Measurements from ENCODE around the gene SRGAP3. TPM values are rescaled to one million over a fixed set of nuclear protein-coding genes. Genes with fewer than 3 reads are reported as not detected.

The SRGAP3 gene
- total and polyA plus RNA-seq, 10 of the 15 experiments (the other 5 are each of a cell fraction or from before 2014, with no cell fraction given): 0.32 to 1.7 (median 0.99) TPM

GRCh38 chr3:9230596-9230995 is 18.9 kb downstream of the SRGAP3 start:
- RAD21 ChIA-PET (ENCODE audit: unreplicated experiment): no interaction called here
- Histone ChIP-seq H2AFZ (ENCODE audit: control insufficient read depth, low read depth, low read length) (no peak overlapping the region), H3K4me1 (ENCODE audit: control insufficient read depth, insufficient read depth, low read length) (peaks cover 1% of the 10 kb centered on the region; the same call in 1 of the 2 replicates), H4K20me1 (ENCODE audit: control insufficient read depth, insufficient read depth) (no peaks in the 10 kb centered on the region), H3K4me2 (ENCODE audit: control insufficient read depth, insufficient read depth) (no peak overlapping the region), H3K79me2 (ENCODE audit: control insufficient read depth, insufficient read depth, low read length) (no peaks in the 10 kb centered on the region), H3K36me3 (ENCODE audit: control insufficient read depth in 2 of 2, insufficient read depth in 2 of 2, low read length in 1 of 2) (no peaks in the 10 kb centered on the region), H3K27me3 (replicated peaks in 1 of 2; ENCODE audit: control insufficient read depth in 2 of 2, insufficient read depth in 2 of 2, low read length in 1 of 2) (no peaks in the 10 kb centered on the region; a peak in 2 of 4 replicates), H3K27ac (ENCODE audit: control insufficient read depth, insufficient read depth) (no peak overlapping the region), H3K9me3 (replicated peaks; ENCODE audit: control insufficient read depth, insufficient read depth, low read length) (no peaks in the 10 kb centered on the region), H3K4me3 (no peak overlapping the region), H3K9ac (ENCODE audit: control insufficient read depth, insufficient read depth, low read length) (no peak overlapping the region)
- no TSS peak for BruUV-seq (replicated peaks)
- TF ChIP-seq CBX3 (IDR thresholded peaks at IDR 0.05; ENCODE audit: borderline replicate concordance, low read depth): no peak
- TF ChIP-seq USF2 (IDR thresholded peaks at IDR 0.05; ENCODE audit: borderline replicate concordance, low read depth, low read length): no peak
- TF ChIP-seq JUND (IDR thresholded peaks at IDR 0.05; ENCODE audit: low read depth, low read length): no peak
- TF ChIP-seq EZH2 (IDR thresholded peaks at IDR 0.05; ENCODE audit: borderline replicate concordance, control insufficient read depth, low read depth, low read length): no peak
- in situ Hi-C loops (cut with MboI): no loop called here
- CTCF ChIA-PET: no interaction called here
- 61% methylated on average over 8 of the region's 8 CpGs for WGBS (ENCODE audit: insufficient coverage, insufficient replicate concordance, low lambda C conversion rate, missing lambda C conversion rate)
- intact Hi-C loops (cut with micrococcal nuclease; ENCODE audit: unreplicated experiment): no loop called here
- ATAC-seq (no peak), FAIRE-seq (no peak), DNase-seq (ENCODE audit: low read depth, low spot score) (no peak)
- SMC1A ChIA-PET (ENCODE audit: uncharacterized antibody, unreplicated experiment): no interaction called here
- POLR2A ChIA-PET: no interaction called here

DNA sequence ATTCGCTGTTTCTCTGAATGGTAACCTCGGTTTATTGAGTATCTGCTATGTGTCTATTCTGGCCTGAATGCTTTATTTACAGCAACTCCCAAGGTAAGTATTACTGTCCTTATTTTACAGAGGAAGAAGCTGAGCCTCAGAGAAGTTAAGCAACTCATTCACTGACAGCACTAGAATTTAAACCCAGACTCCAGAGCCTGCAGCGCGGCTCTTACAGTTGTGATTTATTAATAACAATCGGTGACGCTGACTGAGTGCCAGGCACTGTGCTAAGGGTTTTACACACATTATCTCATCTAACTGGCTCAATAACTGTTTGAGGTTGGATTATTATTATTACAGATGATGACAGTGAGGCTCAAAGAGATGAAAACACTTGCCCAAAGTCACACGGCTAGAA is 19.6 kb downstream of the SRGAP3 start:
- H3K27ac ChIP-seq (ENCODE audit: control insufficient read depth, insufficient read depth): no peak overlapping the region
- BruUV-seq (replicated peaks): no TSS peak
- no peaks in the 10 kb centered on the region for H3K79me2 ChIP-seq (ENCODE audit: control insufficient read depth, insufficient read depth, low read length)
- in situ Hi-C loops (cut with MboI) (no loop called here), intact Hi-C loops (cut with micrococcal nuclease; ENCODE audit: unreplicated experiment) (no loop called here)
- no peak overlapping the region for H3K4me2 ChIP-seq (ENCODE audit: control insufficient read depth, insufficient read depth)
- RAD21 ChIA-PET (ENCODE audit: unreplicated experiment): no interaction called here
- SMC1A ChIA-PET (ENCODE audit: uncharacterized antibody, unreplicated experiment): no interaction called here
- no peaks in the 10 kb centered on the region for H3K9me3 ChIP-seq (replicated peaks; ENCODE audit: control insufficient read depth, insufficient read depth, low read length)
- ATAC-seq: no peak
- POLR2A ChIA-PET: no interaction called here
- CTCF ChIA-PET: no interaction called here
- H3K27me3 ChIP-seq (replicated peaks in 1 of 2; ENCODE audit: control insufficient read depth in 2 of 2, insufficient read depth in 2 of 2, low read length in 1 of 2): no peaks in the 10 kb centered on the region; a peak in 2 of 4 replicates
- no peak overlapping the region for H3K9ac ChIP-seq (ENCODE audit: control insufficient read depth, insufficient read depth, low read length)
- H3K4me3 ChIP-seq: no peak overlapping the region
- no peaks in the 10 kb centered on the region for H4K20me1 ChIP-seq (ENCODE audit: control insufficient read depth, insufficient read depth)
- DNase-seq (ENCODE audit: low read depth, low spot score): no peak
- peaks cover 9% of the 10 kb centered on the region for H3K4me1 ChIP-seq (ENCODE audit: control insufficient read depth, insufficient read depth, low read length)
- H2AFZ ChIP-seq (ENCODE audit: control insufficient read depth, low read depth, low read length): no peak overlapping the region
- no peak for TF ChIP-seq MTA2 (IDR thresholded peaks at IDR 0.05; ENCODE audit: low read depth)
- no peak for TF ChIP-seq NR2C2 (IDR thresholded peaks at IDR 0.05; ENCODE audit: borderline replicate concordance, control insufficient read depth, insufficient read length, low read depth)
- no peak for TF ChIP-seq E4F1 (IDR thresholded peaks at IDR 0.05; ENCODE audit: borderline replicate concordance, partially characterized antibody)
- TF ChIP-seq GATAD2B (conservative IDR thresholded peaks at IDR 0.05; ENCODE audit: low read depth): no peak
- H3K36me3 ChIP-seq (ENCODE audit: control insufficient read depth in 2 of 2, insufficient read depth in 2 of 2, low read length in 1 of 2): no peaks in the 10 kb centered on the region
- no peak for FAIRE-seq
- WGBS (ENCODE audit: insufficient coverage, insufficient replicate concordance, low lambda C conversion rate, missing lambda C conversion rate): 86% methylated on average over 7 of the region's 7 CpGs
